HUES48 (cell line): ENCODE data around the gene KCNH5.

Source experiments
- H3K27ac ChIP-seq: one replicate; pipeline ENCODE4 v1.7.0; 2013; ENCODE audit warnings: low read depth, low read length, inconsistent platforms
- H3K27me3 ChIP-seq: 2 replicates; pipeline ENCODE4 v1.6.1; 2013; ENCODE audit warnings: mild to moderate bottlenecking, low read length; ENCODE audit not compliant: control insufficient read depth, insufficient read depth
- H3K36me3 ChIP-seq: 2 replicates; pipeline ENCODE4 v1.6.1; 2013; ENCODE audit warnings: low read length; ENCODE audit not compliant: control insufficient read depth, insufficient read depth
- H3K4me1 ChIP-seq: 2 replicates; pipeline ENCODE4 v1.6.1; 2013; ENCODE audit warnings: mild to moderate bottlenecking, low read length; ENCODE audit not compliant: control insufficient read depth, insufficient read depth
- H3K4me3 ChIP-seq: 2 replicates; pipeline ENCODE4 v1.5.1; 2013; ENCODE audit warnings: mild to moderate bottlenecking, low read depth, low read length
- H3K9ac ChIP-seq: 2 replicates; pipeline ENCODE4 v1.6.1; 2013; ENCODE audit warnings: mild to moderate bottlenecking, low read depth, low read length, moderate library complexity
- H3K9me3 ChIP-seq: 2 replicates; pipeline ENCODE4 v1.6.1; 2013; ENCODE audit warnings: low read length; ENCODE audit not compliant: control insufficient read depth, insufficient read depth

Gene KCNH5

GRCh38 chr14:63006531-63006930 is 38.7 kb downstream of the KCNH5 start:
- no peaks in the 10 kb centered on the region for H3K36me3 ChIP-seq

DNA sequence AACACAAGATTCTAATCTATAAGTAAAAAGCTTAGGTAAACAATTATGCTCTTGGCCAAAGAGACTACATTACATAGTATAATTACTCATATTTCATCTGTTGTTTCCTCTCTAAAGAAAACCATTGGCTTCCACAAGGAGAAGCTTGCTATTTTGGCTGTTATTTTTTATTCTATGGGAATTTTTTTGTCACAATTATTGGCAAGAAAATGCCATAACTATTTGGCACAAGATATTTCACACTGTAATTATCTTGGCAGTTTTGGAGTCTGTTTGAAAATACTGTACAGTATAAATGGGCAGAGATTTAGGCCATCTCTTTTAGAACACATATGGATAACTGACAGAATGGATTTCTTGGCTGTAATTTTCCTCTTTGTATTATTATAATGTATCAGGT is 51.2 kb downstream of the KCNH5 start:
- Histone ChIP-seq H3K4me1 (no peaks in the 10 kb centered on the region), H3K4me3 (no peak overlapping the region), H3K9me3 (no peaks in the 10 kb centered on the region), H3K36me3 (no peaks in the 10 kb centered on the region), H3K27ac (no peak overlapping the region), H3K9ac (no peak overlapping the region), H3K27me3 (no peaks in the 10 kb centered on the region)

More at GRCh38 chr14:63006531-63006930, 38.7 kb downstream of the KCNH5 start:
- H3K9me3 ChIP-seq, result no peaks in the 10 kb centered on the region
- H3K9ac ChIP-seq, result no peak overlapping the region
- H3K27me3 ChIP-seq, result no peaks in the 10 kb centered on the region
- H3K4me1 ChIP-seq, result no peaks in the 10 kb centered on the region; the same call in 1 of the 2 replicates
- H3K27ac ChIP-seq, result no peak overlapping the region
- H3K4me3 ChIP-seq, result no peak overlapping the region

GRCh38 chr14:62988967-62989366 is 56.3 kb downstream of the KCNH5 start:
- peaks cover 7% of the 10 kb centered on the region; the same call in 1 of the 2 replicates for H3K4me1 ChIP-seq
- H3K9me3 ChIP-seq, result no peaks in the 10 kb centered on the region
- H3K27me3 ChIP-seq, result no peaks in the 10 kb centered on the region
- no peak overlapping the region for H3K27ac ChIP-seq
- H3K9ac ChIP-seq, result no peak overlapping the region
- no peaks in the 10 kb centered on the region for H3K36me3 ChIP-seq
- no peak overlapping the region for H3K4me3 ChIP-seq

DNA sequence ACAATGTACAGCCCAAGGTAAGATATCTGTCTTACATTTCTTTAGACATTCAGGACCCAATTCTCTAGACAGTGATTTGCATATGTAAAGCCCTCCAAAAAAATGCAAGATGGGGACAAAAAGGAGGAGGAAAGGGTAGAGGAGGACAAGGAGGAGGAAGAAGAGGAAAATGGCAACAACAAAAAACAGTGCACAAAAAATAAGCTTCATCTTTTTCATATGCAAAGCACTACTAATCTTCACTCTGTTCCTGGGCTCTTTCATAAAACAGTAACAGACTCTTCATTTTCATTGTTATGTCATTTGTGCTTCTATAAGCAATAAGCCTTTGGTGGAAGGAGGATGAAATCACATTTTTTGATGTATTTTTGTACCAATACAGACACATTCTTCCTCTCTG is 61.4 kb downstream of the KCNH5 start:
- H3K9ac ChIP-seq, result no peak overlapping the region
- no peak overlapping the region for H3K27ac ChIP-seq
- no peaks in the 10 kb centered on the region for H3K9me3 ChIP-seq
- H3K27me3 ChIP-seq, result no peaks in the 10 kb centered on the region
- no peaks in the 10 kb centered on the region for H3K36me3 ChIP-seq
- H3K4me3 ChIP-seq, result no peak overlapping the region
- H3K4me1 ChIP-seq, result peaks cover 13% of the 10 kb centered on the region; the same call in 1 of the 2 replicates

DNA sequence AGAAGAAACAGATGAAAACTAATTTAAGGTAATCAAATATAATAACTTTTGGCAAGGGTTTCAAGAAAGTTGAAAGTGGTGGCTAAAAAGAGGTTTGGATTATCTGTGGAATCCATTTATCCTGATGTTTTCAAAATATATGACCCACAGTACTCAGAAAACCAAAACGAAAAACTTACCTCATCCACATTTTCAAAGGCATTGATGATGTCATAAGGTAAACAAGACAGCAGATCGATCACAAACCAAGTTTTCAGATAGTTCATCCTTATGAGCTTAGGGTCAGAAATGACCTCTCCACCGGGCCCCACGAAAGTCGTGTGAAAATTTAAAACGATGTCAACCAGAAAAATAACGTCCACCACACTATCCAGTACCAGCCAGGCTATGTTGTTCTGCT is 64.6 kb downstream of the KCNH5 start:
- Histone ChIP-seq H3K36me3 (no peaks in the 10 kb centered on the region), H3K4me1 (peaks cover 19% of the 10 kb centered on the region), H3K27ac (no peak overlapping the region), H3K4me3 (no peak overlapping the region), H3K9ac (no peak overlapping the region), H3K9me3 (no peaks in the 10 kb centered on the region), H3K27me3 (no peaks in the 10 kb centered on the region)

DNA sequence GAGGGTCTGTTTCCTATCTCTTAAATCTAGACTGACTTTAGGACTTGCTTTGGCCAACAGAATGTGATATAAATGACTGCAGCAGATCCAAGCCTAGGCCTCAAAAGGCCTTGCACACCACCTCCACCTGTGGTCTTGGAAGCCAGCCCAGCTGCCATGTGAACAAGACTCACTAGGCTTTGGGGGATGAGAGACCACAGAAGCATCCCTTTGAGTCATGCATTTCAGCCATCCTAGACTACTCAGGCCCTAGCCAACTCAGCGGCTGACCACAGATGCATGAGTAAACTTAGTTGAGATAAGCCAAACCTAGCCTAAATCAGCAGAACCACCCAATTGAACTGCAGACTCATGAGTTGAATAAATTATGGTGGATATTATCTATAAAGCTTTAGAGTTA is 87.7 kb downstream of the KCNH5 start:
- Histone ChIP-seq H3K36me3 (no peaks in the 10 kb centered on the region), H3K4me1 (no peaks in the 10 kb centered on the region), H3K27me3 (no peaks in the 10 kb centered on the region), H3K4me3 (no peak overlapping the region), H3K9me3 (peaks cover 7% of the 10 kb centered on the region), H3K9ac (no peak overlapping the region), H3K27ac (no peak overlapping the region)

DNA sequence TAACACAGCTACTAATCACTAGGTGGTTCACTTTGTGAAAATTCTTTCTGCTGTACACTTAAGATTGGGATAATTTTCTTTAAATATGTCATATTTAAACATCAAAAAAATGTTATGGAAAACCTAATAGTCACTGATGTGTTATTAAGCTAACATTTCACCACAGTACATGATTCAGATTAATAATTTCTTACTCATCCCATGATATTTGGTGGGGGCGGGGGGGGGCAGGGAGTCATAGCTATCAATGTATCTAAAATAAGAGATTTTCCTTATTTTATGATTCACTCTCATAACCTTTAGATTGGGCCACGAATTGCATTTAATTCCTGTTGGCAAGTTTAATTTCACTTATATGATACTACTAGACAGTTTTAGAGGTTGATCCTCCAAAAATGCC is 88.8 kb downstream of the KCNH5 start:
- Histone ChIP-seq H3K9me3 (peaks cover 2% of the 10 kb centered on the region; the same call in 1 of the 2 replicates), H3K9ac (no peak overlapping the region), H3K27ac (no peak overlapping the region), H3K27me3 (no peaks in the 10 kb centered on the region), H3K4me3 (no peak overlapping the region), H3K4me1 (no peaks in the 10 kb centered on the region), H3K36me3 (no peaks in the 10 kb centered on the region)

- Histone ChIP-seq H3K4me3 (no peak overlapping the region), H3K4me1 (no peaks in the 10 kb centered on the region), H3K36me3 (no peaks in the 10 kb centered on the region), H3K9me3 (no peaks in the 10 kb centered on the region), H3K9ac (no peak overlapping the region), H3K27ac (no peak overlapping the region), H3K27me3 (no peaks in the 10 kb centered on the region)
Observed at GRCh38 chr14:62954165-62954564, 91.1 kb downstream of the KCNH5 start.

DNA sequence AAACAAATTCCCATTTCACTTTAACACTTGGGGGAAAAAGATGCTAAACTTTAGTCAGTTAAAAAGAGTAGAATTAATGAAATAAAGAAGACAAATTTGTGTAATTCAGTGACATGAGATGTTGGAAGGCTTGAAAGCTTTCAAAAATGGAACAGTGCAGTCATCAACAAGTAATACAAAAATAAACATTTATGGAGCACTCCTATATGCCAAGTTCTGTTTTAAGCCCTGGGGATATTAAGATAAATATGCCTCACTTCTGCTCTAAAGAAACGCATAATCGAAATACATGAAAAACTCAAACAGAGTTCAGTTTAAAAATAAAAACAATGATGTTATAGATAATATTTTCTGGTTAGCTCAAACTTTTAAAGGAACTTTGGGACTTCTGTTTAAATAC is 93.0 kb downstream of the KCNH5 start:
- Histone ChIP-seq H3K27me3 (no peaks in the 10 kb centered on the region), H3K36me3 (no peaks in the 10 kb centered on the region), H3K4me1 (no peaks in the 10 kb centered on the region), H3K9ac (no peak overlapping the region), H3K4me3 (no peak overlapping the region), H3K27ac (no peak overlapping the region), H3K9me3 (no peaks in the 10 kb centered on the region)

GRCh38 chr14:62947301-62947700 is 98.0 kb downstream of the KCNH5 start:
- H3K27ac ChIP-seq, result no peak overlapping the region
- H3K9me3 ChIP-seq, result no peaks in the 10 kb centered on the region
- no peaks in the 10 kb centered on the region for H3K4me1 ChIP-seq
- H3K4me3 ChIP-seq, result no peak overlapping the region
- no peaks in the 10 kb centered on the region for H3K27me3 ChIP-seq
- H3K9ac ChIP-seq, result no peak overlapping the region
- no peaks in the 10 kb centered on the region for H3K36me3 ChIP-seq

- no peak overlapping the region for H3K4me3 ChIP-seq
- H3K36me3 ChIP-seq, result no peaks in the 10 kb centered on the region
- H3K9me3 ChIP-seq, result no peaks in the 10 kb centered on the region
- no peak overlapping the region for H3K9ac ChIP-seq
- no peaks in the 10 kb centered on the region for H3K4me1 ChIP-seq
- no peaks in the 10 kb centered on the region for H3K27me3 ChIP-seq
- H3K27ac ChIP-seq, result no peak overlapping the region
Observed at GRCh38 chr14:62946221-62946620, 99.0 kb downstream of the KCNH5 start.

GRCh38 chr14:62943202-62943601 is 102.1 kb downstream of the KCNH5 start:
- Histone ChIP-seq H3K4me3 (no peak overlapping the region), H3K27ac (no peak overlapping the region), H3K36me3 (no peaks in the 10 kb centered on the region), H3K9me3 (no peaks in the 10 kb centered on the region), H3K4me1 (no peaks in the 10 kb centered on the region), H3K9ac (no peak overlapping the region), H3K27me3 (no peaks in the 10 kb centered on the region)
